H7 (cell line): ENCODE results near the gene HEATR5B. TPM values are rescaled to one million over a fixed set of nuclear protein-coding genes. Genes with fewer than 3 reads are reported as not detected.

Experiments used
- DNase-seq: peaks from one replicate; pipeline ENCODE4 v3.0.0; 2012
- H3K27me3 ChIP-seq: 2 replicates; pipeline ENCODE4 v1.6.0; 2011; ENCODE audit warnings: mild to moderate bottlenecking, low read length; ENCODE audit not compliant: control insufficient read depth, insufficient read depth
- H3K36me3 ChIP-seq: replicated peaks from 2 replicates; pipeline ENCODE4 v1.5.1; 2011; ENCODE audit warnings: low read length; ENCODE audit not compliant: control insufficient read depth, insufficient read depth
- H3K4me3 ChIP-seq: 2 replicates; pipeline ENCODE4 v1.5.1; 2011; ENCODE audit warnings: low read depth, mild to moderate bottlenecking, control low read depth, low read length, moderate library complexity; ENCODE audit not compliant: insufficient read depth
- total RNA-seq: library from RNA; depleted of rRNA; stranded (reverse); fragments of >200 nt; shearing (Covaris generic); gene quantifications from 2 replicates; pipeline ENCODE4 v1.2.3, GENCODE V29; 2014; rRNA removed

Gene HEATR5B
- total RNA-seq = 10.5 and 11.6 TPM in 2 replicates

- DNase-seq = peak; percentile 92
- no peaks in the 10 kb centered on the region for H3K36me3 ChIP-seq
- no peaks in the 10 kb centered on the region for H3K27me3 ChIP-seq
- H3K4me3 ChIP-seq = peak within 1 kb of the TSS; percentile 72
Observed at GRCh38 chr2:37083873-37084794, at the start of gene HEATR5B, which contains the start of gene GPATCH11. TSS of gene HEATR5B (minus strand) at chr2:37084372. CDS start at chr2:37083414, 958 bp downstream. TSS of gene GPATCH11 (plus strand) at chr2:37084518. CDS start at chr2:37088382, 3,864 bp downstream.

- DNase-seq = no peak
- Histone ChIP-seq H3K27me3 (no peaks in the 10 kb centered on the region), H3K4me3 (no peak overlapping the region), H3K36me3 (peaks cover 3% of the 10 kb centered on the region)
Observed at GRCh38 chr2:37132914-37133313, 48.7 kb upstream of the HEATR5B start.

GRCh38 chr2:37125416-37125815 is 41.2 kb upstream of the HEATR5B start:
- no peak for DNase-seq
- no peaks in the 10 kb centered on the region for H3K27me3 ChIP-seq
- no peak overlapping the region for H3K4me3 ChIP-seq
- peaks cover 2% of the 10 kb centered on the region; the same call in 1 of the 2 replicates for H3K36me3 ChIP-seq

- DNase-seq = no peak
- Histone ChIP-seq H3K36me3 (peaks cover 3% of the 10 kb centered on the region), H3K27me3 (no peaks in the 10 kb centered on the region), H3K4me3 (no peak overlapping the region)
Observed at GRCh38 chr2:37119157-37119556, 35.0 kb upstream of the HEATR5B start.

GRCh38 chr2:37117566-37117965 is 33.4 kb upstream of the HEATR5B start:
- DNase-seq = no peak
- H3K27me3 ChIP-seq = no peaks in the 10 kb centered on the region
- H3K4me3 ChIP-seq = no peak overlapping the region
- peaks cover 3% of the 10 kb centered on the region for H3K36me3 ChIP-seq

- H3K27me3 ChIP-seq = no peaks in the 10 kb centered on the region
- H3K4me3 ChIP-seq = no peak overlapping the region
- DNase-seq = no peak
- H3K36me3 ChIP-seq = peaks cover 7% of the 10 kb centered on the region
Observed at GRCh38 chr2:37111958-37112357, 27.8 kb upstream of the HEATR5B start.

- Histone ChIP-seq H3K36me3 (peaks cover 5% of the 10 kb centered on the region), H3K27me3 (no peaks in the 10 kb centered on the region), H3K4me3 (no peak overlapping the region)
- no peak for DNase-seq
Observed at GRCh38 chr2:37110306-37111212, 26.4 kb upstream of the HEATR5B start.

GRCh38 chr2:37109523-37109922 is 25.4 kb upstream of the HEATR5B start:
- Histone ChIP-seq H3K4me3 (no peak overlapping the region), H3K36me3 (peaks cover 5% of the 10 kb centered on the region), H3K27me3 (no peaks in the 10 kb centered on the region)
- DNase-seq = no peak

GRCh38 chr2:37105150-37105549 is 21.0 kb upstream of the HEATR5B start:
- Histone ChIP-seq H3K27me3 (no peaks in the 10 kb centered on the region), H3K4me3 (no peak overlapping the region), H3K36me3 (peaks cover 5% of the 10 kb centered on the region)
- peak; percentile 53 for DNase-seq

- DNase-seq = no peak
- Histone ChIP-seq H3K4me3 (no peak overlapping the region), H3K36me3 (peaks cover 5% of the 10 kb centered on the region), H3K27me3 (no peaks in the 10 kb centered on the region)
Observed at GRCh38 chr2:37104178-37104577, 20.0 kb upstream of the HEATR5B start.

GRCh38 chr2:37102588-37102987 is 18.4 kb upstream of the HEATR5B start:
- DNase-seq = no peak
- H3K27me3 ChIP-seq = no peaks in the 10 kb centered on the region
- H3K36me3 ChIP-seq = peaks cover 3% of the 10 kb centered on the region
- no peak overlapping the region for H3K4me3 ChIP-seq

- no peak for DNase-seq
- Histone ChIP-seq H3K4me3 (no peak overlapping the region), H3K27me3 (no peaks in the 10 kb centered on the region), H3K36me3 (no peaks in the 10 kb centered on the region; the same call in 1 of the 2 replicates)
Observed at GRCh38 chr2:37100054-37100453, 15.9 kb upstream of the HEATR5B start.

- no peak for DNase-seq
- H3K36me3 ChIP-seq = no peaks in the 10 kb centered on the region; the same call in 1 of the 2 replicates
- H3K27me3 ChIP-seq = no peaks in the 10 kb centered on the region
- no peak overlapping the region for H3K4me3 ChIP-seq
Observed at GRCh38 chr2:37098416-37099118, 14.4 kb upstream of the HEATR5B start.

GRCh38 chr2:37096568-37096967 is 12.4 kb upstream of the HEATR5B start:
- DNase-seq = no peak
- Histone ChIP-seq H3K36me3 (no peaks in the 10 kb centered on the region), H3K4me3 (no peak overlapping the region), H3K27me3 (no peaks in the 10 kb centered on the region)
